ENCODE results near the gene MAP3K8. TPM values are rescaled to one million over a fixed set of nuclear protein-coding genes. Genes with fewer than 3 reads are reported as not detected.
A peak's percentile ranks its signal among the peaks of the same experiment; 100 is the strongest.

MAP3K8 gene
- total and polyA plus RNA-seq, 7 experiments from 2014 or later: 0.28 to 102 (median 16.4) TPM; not detected in 1

- ATAC-seq (no peak), DNase-seq (no peak)
- H3K4me1 ChIP-seq (ENCODE audit: control insufficient read depth in 2 of 2, insufficient read depth in 2 of 2, low read length in 2 of 2): peaks cover 0 to 7% of the 10 kb centered on the region in 2 donors
- no peaks in the 10 kb centered on the region for H3K9me3 ChIP-seq (ENCODE audit: control insufficient read depth in 2 of 3, low read length in 3 of 3)
- Mint-ChIP-seq H3K9me3 (no peaks in the 10 kb centered on the region), H3K4me1 (peaks cover 4 to 44% (median 7%) of the 10 kb centered on the region in 7 donors), H3K27me3 (no peaks in the 10 kb centered on the region), H3K36me3 (peaks cover 0 to 2% (median 0%) of the 10 kb centered on the region in 5 donors), H3K4me3 (no peak overlapping the region), H3K27ac (peak overlapping the region in 1 of 9 donors; percentile 23)
- ChIA-PET POLR2A (no interaction called here), CTCF (no interaction called here)
- no peak overlapping the region for H3K4me3 ChIP-seq (ENCODE audit: low read length)
- no peak overlapping the region for H3K27ac ChIP-seq (ENCODE audit: low read depth, low read length)
- no peaks in the 10 kb centered on the region for H3K27me3 ChIP-seq (ENCODE audit: control insufficient read depth in 2 of 2, insufficient read depth in 2 of 2, low read length in 2 of 2)
- no peaks in the 10 kb centered on the region for H3K36me3 ChIP-seq (ENCODE audit: control insufficient read depth in 2 of 3, insufficient read depth in 3 of 3, low read length in 3 of 3)
- intact Hi-C loops (cut with micrococcal nuclease): no loop called here
Observed at GRCh38 chr10:30425336-30426075, 8.5 kb upstream of the MAP3K8 start.

- Histone ChIP-seq H3K36me3 (ENCODE audit: control insufficient read depth in 2 of 3, insufficient read depth in 3 of 3, low read length in 3 of 3) (peaks cover 0 to 6% (median 0%) of the 10 kb centered on the region in 3 experiments), H3K4me1 (ENCODE audit: control insufficient read depth in 2 of 2, insufficient read depth in 2 of 2, low read length in 2 of 2) (peaks cover 6 to 14% of the 10 kb centered on the region in 2 donors), H3K9me3 (ENCODE audit: control insufficient read depth in 2 of 3, low read length in 3 of 3) (no peaks in the 10 kb centered on the region), H3K27ac (ENCODE audit: low read depth, low read length) (no peak overlapping the region), H3K4me3 (ENCODE audit: low read length) (no peak overlapping the region), H3K27me3 (ENCODE audit: control insufficient read depth in 2 of 2, insufficient read depth in 2 of 2, low read length in 2 of 2) (no peaks in the 10 kb centered on the region)
- peak overlapping the region in 6 of 10 donors; percentile 17 to 70 (median 51) for H3K4me3 Mint-ChIP-seq
- peaks cover 0 to 13% (median 0%) of the 10 kb centered on the region in 5 donors for H3K36me3 Mint-ChIP-seq
- ATAC-seq (no peak), DNase-seq (no peak)
- no peaks in the 10 kb centered on the region for H3K9me3 Mint-ChIP-seq
- H3K27me3 Mint-ChIP-seq: no peaks in the 10 kb centered on the region
- intact Hi-C loops (cut with micrococcal nuclease): loop anchor here (2.0 to 10.0 kb wide), 6 partner anchors 83 to 1624 kb away; partner anchors contain the start of genes ARHGAP12 (in 1 of the 2), KIF5B (in 1 of the 2) and MTPAP (in 1 of the 2)
- H3K4me1 Mint-ChIP-seq: peaks cover 15 to 57% (median 27%) of the 10 kb centered on the region in 7 donors
- POLR2A ChIA-PET: interaction anchor here (0.6 kb wide), 1 partner anchor 20 kb away, joined by 3 read pairs; no protein-coding TSS in a partner anchor
- CTCF ChIA-PET: interaction anchor here (1.2 to 1.4 kb wide), 2 partner anchors 28 to 100 kb away, joined by 3 read pairs; no protein-coding TSS in a partner anchor
- peak overlapping the region in 2 of 9 donors; percentile 57 to 82 for H3K27ac Mint-ChIP-seq
Observed at GRCh38 chr10:30430544-30431298, 3.3 kb upstream of the MAP3K8 start.

- Histone ChIP-seq H3K36me3 (ENCODE audit: control insufficient read depth in 2 of 3, insufficient read depth in 3 of 3, low read length in 3 of 3) (peaks cover 0 to 6% (median 0%) of the 10 kb centered on the region in 3 experiments), H3K4me1 (ENCODE audit: control insufficient read depth in 2 of 2, insufficient read depth in 2 of 2, low read length in 2 of 2) (peaks cover 10 to 14% of the 10 kb centered on the region in 2 donors), H3K27ac (ENCODE audit: low read depth, low read length) (no peak overlapping the region), H3K4me3 (ENCODE audit: low read length) (no peak overlapping the region), H3K27me3 (ENCODE audit: control insufficient read depth in 2 of 2, insufficient read depth in 2 of 2, low read length in 2 of 2) (no peaks in the 10 kb centered on the region), H3K9me3 (ENCODE audit: control insufficient read depth in 2 of 3, low read length in 3 of 3) (no peaks in the 10 kb centered on the region)
- H3K27ac Mint-ChIP-seq: peak overlapping the region in 3 of 9 donors; percentile 56 to 82 (median 57)
- peaks cover 0 to 16% (median 0%) of the 10 kb centered on the region in 5 donors for H3K36me3 Mint-ChIP-seq
- intact Hi-C loops (cut with micrococcal nuclease): loop anchor here (2.0 to 10.0 kb wide), 6 partner anchors 84 to 1623 kb away; partner anchors contain the start of genes ARHGAP12 (in 1 of the 2), KIF5B (in 1 of the 2) and MTPAP (in 1 of the 2)
- ChIA-PET POLR2A (no interaction called here), CTCF (interaction anchor here (0.6 to 1.4 kb wide), 3 partner anchors 9 to 99 kb away, joined by 3 read pairs; no protein-coding TSS in a partner anchor)
- no peaks in the 10 kb centered on the region for H3K27me3 Mint-ChIP-seq
- ATAC-seq (no peak), DNase-seq (no peak)
- H3K4me1 Mint-ChIP-seq: peaks cover 23 to 61% (median 31%) of the 10 kb centered on the region in 7 donors
- H3K4me3 Mint-ChIP-seq: peak overlapping the region in 7 of 10 donors; percentile 17 to 70 (median 44)
- H3K9me3 Mint-ChIP-seq: no peaks in the 10 kb centered on the region
Observed at GRCh38 chr10:30431435-30431911, 2.5 kb upstream of the MAP3K8 start.

GRCh38 chr10:30432622-30433305, 1.2 kb upstream of the MAP3K8 start:
- Histone ChIP-seq H3K27me3 (ENCODE audit: control insufficient read depth in 2 of 2, insufficient read depth in 2 of 2, low read length in 2 of 2) (no peaks in the 10 kb centered on the region), H3K9me3 (ENCODE audit: control insufficient read depth in 2 of 3, low read length in 3 of 3) (no peaks in the 10 kb centered on the region), H3K4me1 (ENCODE audit: control insufficient read depth in 2 of 2, insufficient read depth in 2 of 2, low read length in 2 of 2) (peaks cover 15 to 21% of the 10 kb centered on the region in 2 donors), H3K27ac (ENCODE audit: low read depth, low read length) (peak overlapping the region; percentile 68), H3K4me3 (ENCODE audit: low read length) (peak overlapping the region; percentile 69), H3K36me3 (ENCODE audit: control insufficient read depth in 2 of 3, insufficient read depth in 3 of 3, low read length in 3 of 3) (peaks cover 0 to 6% (median 0%) of the 10 kb centered on the region in 3 experiments)
- H3K9me3 Mint-ChIP-seq: no peaks in the 10 kb centered on the region
- H3K4me1 Mint-ChIP-seq: peaks cover 32 to 62% (median 41%) of the 10 kb centered on the region in 7 donors
- DNase-seq (no peak), ATAC-seq (no peak)
- peak overlapping the region; percentile 82 to 93 (median 89) for H3K4me3 Mint-ChIP-seq
- CTCF ChIA-PET: interaction anchor here (0.7 kb wide), 1 partner anchor 22 kb away, joined by 5 read pairs; no protein-coding TSS in a partner anchor
- intact Hi-C loops (cut with micrococcal nuclease): loop anchor here (1.0 to 10.0 kb wide), 8 partner anchors 14 to 1622 kb away; partner anchors contain the start of genes ARHGAP12 (in 1 of the 2), KIF5B (in 1 of the 2) and MTPAP (in 1 of the 2)
- H3K27me3 Mint-ChIP-seq: no peaks in the 10 kb centered on the region
- H3K27ac Mint-ChIP-seq: peak overlapping the region in 8 of 9 donors; percentile 9 to 85 (median 70)
- POLR2A ChIA-PET: interaction anchor here (0.6 to 1.7 kb wide), 4 partner anchors 10 to 734 kb away, joined by 4 to 9 read pairs (median 4); no protein-coding TSS in a partner anchor
- H3K36me3 Mint-ChIP-seq: peaks cover 0 to 28% (median 0%) of the 10 kb centered on the region in 5 donors

GRCh38 chr10:30433306-30433729, 666 bp upstream of the MAP3K8 start:
- DNase-seq: peak in 6 of 9 donors; percentile 10 to 32 (median 20)
- Histone ChIP-seq H3K36me3 (ENCODE audit: control insufficient read depth in 2 of 3, insufficient read depth in 3 of 3, low read length in 3 of 3) (peaks cover 0 to 6% (median 0%) of the 10 kb centered on the region in 3 experiments), H3K27me3 (ENCODE audit: control insufficient read depth in 2 of 2, insufficient read depth in 2 of 2, low read length in 2 of 2) (no peaks in the 10 kb centered on the region), H3K27ac (ENCODE audit: low read depth, low read length) (peak overlapping the region; percentile 68), H3K4me3 (ENCODE audit: low read length) (peak overlapping the region; percentile 69), H3K4me1 (ENCODE audit: control insufficient read depth in 2 of 2, insufficient read depth in 2 of 2, low read length in 2 of 2) (peaks cover 17 to 21% of the 10 kb centered on the region in 2 donors), H3K9me3 (ENCODE audit: control insufficient read depth in 2 of 3, low read length in 3 of 3) (no peaks in the 10 kb centered on the region)
- Mint-ChIP-seq H3K9me3 (no peaks in the 10 kb centered on the region), H3K4me1 (peaks cover 32 to 62% (median 43%) of the 10 kb centered on the region in 7 donors), H3K36me3 (peaks cover 0 to 32% (median 0%) of the 10 kb centered on the region in 5 donors), H3K4me3 (peak overlapping the region; percentile 82 to 93 (median 89)), H3K27ac (peak overlapping the region in 8 of 9 donors; percentile 9 to 85 (median 70)), H3K27me3 (no peaks in the 10 kb centered on the region)
- ChIA-PET POLR2A (interaction anchor here (0.6 to 1.7 kb wide), 3 partner anchors 9 to 96 kb away, joined by 4 to 9 read pairs (median 4); no protein-coding TSS in a partner anchor), CTCF (interaction anchor here (0.7 kb wide), 1 partner anchor 22 kb away, joined by 5 read pairs; no protein-coding TSS in a partner anchor)
- peak; percentile 2 for ATAC-seq
- intact Hi-C loops (cut with micrococcal nuclease): loop anchor here (1.0 to 10.0 kb wide), 8 partner anchors 15 to 1621 kb away; partner anchors contain the start of genes ARHGAP12 (in 1 of the 2), KIF5B (in 1 of the 2) and MTPAP (in 1 of the 2)
